K562 (cell line): ENCODE data around the gene GABRR2. TPM values are rescaled to one million over a fixed set of nuclear protein-coding genes. Genes with fewer than 3 reads are reported as not detected.
A peak's percentile ranks its signal among the peaks of the same experiment; 100 is the strongest.

ENCODE experiments used
- ARID1B ChIP-seq: fragments of 450-650 bp; IDR thresholded peaks from 2 replicates; pipeline ENCODE4 v1.6.1; 2016; ENCODE audit warnings: antibody characterized with exemption, mild to moderate bottlenecking, inconsistent platforms
- FOSL1 ChIP-seq: fragments of 200-800 bp; sonication (Bioruptor generic); conservative IDR thresholded peaks from 2 replicates; pipeline ENCODE4 v1.6.1; 2016; ENCODE audit warnings: missing genetic modification characterization, missing compliant biosample characterization
- KDM4B ChIP-seq, 2 experiments: fragments of 450-650 bp in 1 of 2; sonication (generic) in 1 of 2; IDR thresholded peaks; 2 replicates each; pipeline ENCODE4 v1.6.1; 2016 to 2017; ENCODE audit warnings: borderline replicate concordance in 2 of 2, antibody characterized with exemption in 1 of 2, low read depth in 1 of 2, mild to moderate bottlenecking in 1 of 2
- KLF16 ChIP-seq: IDR thresholded peaks from 2 replicates; pipeline ENCODE4 v1.6.1; 2016; ENCODE audit warnings: antibody characterized with exemption
- MAZ ChIP-seq, 2 experiments: fragments of 450-650 bp in 1 of 2; sonication (generic) in 1 of 2; formaldehyde crosslinking; IDR thresholded peaks in 1 of 2; conservative IDR thresholded peaks in 1 of 2; 2 replicates each; pipeline versions ENCODE4 v1.4.0 to v1.5.0; 2020; ENCODE audit warnings: mild to moderate bottlenecking in 1 of 2, missing genetic modification reagents in 1 of 2
- NCOR1 ChIP-seq: fragments of 450-650 bp; IDR thresholded peaks from 2 replicates; pipeline ENCODE4 v1.6.1; 2016; ENCODE audit warnings: mild to moderate bottlenecking, moderate library complexity
- NR2C2 ChIP-seq, 2 experiments: fragments of 200-800 bp in 1 of 2; sonication (Bioruptor generic) in 1 of 2; sonication (generic) in 1 of 2; formaldehyde crosslinking in 1 of 2; IDR thresholded peaks; 2 replicates each; pipeline versions ENCODE4 v1.6.1 to v1.8.0; 2016 to 2022; ENCODE audit warnings: mild to moderate bottlenecking in 1 of 2, missing compliant biosample characterization in 1 of 2, missing genetic modification characterization in 1 of 2, missing genetic modification reagents in 1 of 2
- SAFB2 ChIP-seq: fragments of 200-400 bp; formaldehyde crosslinking; IDR thresholded peaks from 2 replicates; pipeline ENCODE4 v1.6.1; 2018; ENCODE audit warnings: borderline replicate concordance, low read length, low read depth, moderate library complexity; ENCODE audit not compliant: severe bottlenecking
- SMAD4 ChIP-seq: fragments of 250-450 bp; sonication (Bioruptor Pico); conservative IDR thresholded peaks from 2 replicates; pipeline ENCODE4 v1.8.0; 2021; ENCODE audit warnings: inconsistent platforms, mild to moderate bottlenecking, moderate library complexity
- TEAD1 ChIP-seq, 2 experiments: fragments of 450-650 bp in 1 of 2; sonication (generic) in 1 of 2; formaldehyde crosslinking; IDR thresholded peaks; 2 replicates each; pipeline versions ENCODE4 v1.4.0 to v1.8.0; 2020 to 2022; ENCODE audit warnings: mild to moderate bottlenecking in 2 of 2, missing genetic modification reagents in 1 of 2
- TRIM24 ChIP-seq, 2 experiments: fragments of 450-650 bp; IDR thresholded peaks; 2 replicates each; pipeline ENCODE4 v1.6.1; 2016
- ZNF830 ChIP-seq: fragments of 250-450 bp; sonication (Bioruptor Pico); IDR thresholded peaks from 2 replicates; pipeline ENCODE4 v1.5.0; 2021; ENCODE audit warnings: mild to moderate bottlenecking
- polyA plus RNA-seq, 8 experiments: library from polyadenylated mRNA; depleted of rRNA in 4 of 8; stranded (reverse) in 5 of 8; unstranded in 3 of 8; fragments of >200 nt; fragmentation: Nextera tagmentation in 2 of 8; fragmentation: Illumina TruSeq in 1 of 8; extraction: Ambion mirVana in 2 of 8; extraction: Trizol in 1 of 8; gene quantifications; 2 replicates each; pipeline versions ENCODE4 v1.2.1 to v1.2.3, GENCODE V29; 2011 to 2014; ENCODE audit warnings: inconsistent platforms in 1 of 8, missing spikeins in 1 of 8
- total RNA-seq, 7 experiments: library from RNA; depleted of rRNA in 6 of 7; stranded (reverse); fragments of >200 nt in 6 of 7; fragmentation: Illumina TruSeq in 2 of 7; extraction: Trizol in 2 of 7; gene quantifications; 2 replicates each; pipeline versions ENCODE4 v1.2.1 to v1.2.3, GENCODE V29; 2011 to 2021; ENCODE audit warnings: low replicate concordance in 1 of 7
- TF ChIP-seq, protein P1 (sequence below), 2 experiments: IDR thresholded peaks; 2 replicates each; pipeline ENCODE4 v1.6.1; 2011; ENCODE audit warnings: borderline replicate concordance in 1 of 2, control low read depth in 1 of 2, low read depth in 1 of 2, low read length in 1 of 2, mild to moderate bottlenecking in 1 of 2, mixed read lengths in 1 of 2, moderate library complexity in 1 of 2; ENCODE audit not compliant: insufficient read depth in 1 of 2, insufficient read length in 1 of 2, poor library complexity in 1 of 2, severe bottlenecking in 1 of 2; ENCODE audit errors: extremely low read depth in 1 of 2
- TF ChIP-seq, protein P2 (sequence below): fragments of 200-800 bp; sonication (Bioruptor generic); IDR thresholded peaks from 2 replicates; pipeline ENCODE4 v1.6.1; 2017; ENCODE audit warnings: missing genetic modification characterization, missing compliant biosample characterization
- TF ChIP-seq, protein P3 (sequence below): fragments of 450-650 bp; IDR thresholded peaks from 2 replicates; pipeline ENCODE4 v1.6.1; 2016
- TF ChIP-seq, protein P4 (sequence below), 2 experiments: fragments of 450-650 bp; IDR thresholded peaks; 2 replicates each; pipeline ENCODE4 v1.6.1; 2016
- TF ChIP-seq, protein P5 (sequence below), 2 experiments: fragments of 450-650 bp in 1 of 2; sonication (generic) in 1 of 2; formaldehyde crosslinking in 1 of 2; IDR thresholded peaks in 1 of 2; conservative IDR thresholded peaks in 1 of 2; 2 replicates each; pipeline versions ENCODE4 v1.6.1 to v1.8.1; 2016 to 2023; ENCODE audit warnings: mild to moderate bottlenecking in 2 of 2, moderate library complexity in 2 of 2, inconsistent platforms in 1 of 2, missing genetic modification reagents in 1 of 2
- TF ChIP-seq, protein P6 (sequence below): fragments of 450-650 bp; IDR thresholded peaks from 2 replicates; pipeline ENCODE4 v1.6.1; 2016; ENCODE audit warnings: low read depth, mild to moderate bottlenecking, moderate library complexity

Gene GABRR2
- total and polyA plus RNA-seq, 9 of the 15 experiments (the other 6 are each of a cell fraction or from before 2014, with no cell fraction given) = 0.09 to 0.13 (median 0.10) TPM; not detected in 6

DNA sequence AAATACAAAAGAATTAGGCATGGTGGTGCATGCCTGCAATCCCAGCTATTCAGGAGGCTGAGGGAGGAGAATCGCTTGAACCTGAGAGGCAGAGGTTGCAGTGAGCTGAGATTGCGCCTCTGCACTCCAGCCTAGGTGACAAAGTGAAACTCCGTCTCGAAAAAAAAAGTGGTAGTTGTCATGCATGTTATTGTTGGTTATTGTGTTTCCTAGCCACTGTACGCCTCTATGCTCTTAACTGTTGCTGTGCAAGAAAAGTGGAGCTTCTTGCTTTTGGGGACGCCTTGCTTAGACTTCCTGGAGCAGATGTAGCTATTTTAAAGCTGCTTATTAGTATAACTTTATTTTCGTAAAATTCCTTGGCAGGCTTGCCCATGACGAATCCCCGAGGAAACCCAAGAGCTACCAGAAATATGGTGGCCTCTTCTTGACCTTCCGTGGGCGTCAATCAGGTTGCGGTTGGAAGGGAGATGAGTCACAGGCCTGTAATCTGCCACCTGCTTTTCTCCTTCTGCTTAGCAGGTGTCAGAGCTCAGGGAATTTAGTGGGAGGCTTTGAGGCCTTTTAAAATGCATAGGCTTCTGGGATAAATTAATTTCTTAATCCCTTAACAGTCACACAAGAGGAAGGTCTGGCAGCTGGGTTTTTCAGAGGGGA lies 17.3 kb downstream of the GABRR2 start (continued):
- 0 out of 4 replicates have a peak, but pooled peaks of 1 of the 2 experiments have one; percentile 7 for TF ChIP-seq TEAD1 (CRISPR knock-in tag; IDR thresholded peaks at IDR 0.05)
- no peak for TF ChIP-seq SAFB2
- no peak for TF ChIP-seq SMAD4
- TF ChIP-seq, protein P1, sequence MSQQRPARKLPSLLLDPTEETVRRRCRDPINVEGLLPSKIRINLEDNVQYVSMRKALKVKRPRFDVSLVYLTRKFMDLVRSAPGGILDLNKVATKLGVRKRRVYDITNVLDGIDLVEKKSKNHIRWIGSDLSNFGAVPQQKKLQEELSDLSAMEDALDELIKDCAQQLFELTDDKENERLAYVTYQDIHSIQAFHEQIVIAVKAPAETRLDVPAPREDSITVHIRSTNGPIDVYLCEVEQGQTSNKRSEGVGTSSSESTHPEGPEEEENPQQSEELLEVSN (IDR thresholded peaks at IDR 0.05; ENCODE audit: borderline replicate concordance in 1 of 2, extremely low read depth in 1 of 2, insufficient read depth in 1 of 2, insufficient read length in 1 of 2, low read depth in 1 of 2, low read length in 1 of 2, poor library complexity in 1 of 2, severe bottlenecking in 1 of 2) = peak in 1 of 2 experiments; percentile 69
- TF ChIP-seq ARID1B = peak; percentile 74
- TF ChIP-seq MAZ (CRISPR knock-in tag; conservative IDR thresholded peaks at IDR 0.05 in 1 of 2, IDR thresholded peaks at IDR 0.05 in 1 of 2) = no peak
- TF ChIP-seq NR2C2 (CRISPR knock-in tag; IDR thresholded peaks at IDR 0.05) = no peak
- TF ChIP-seq NR2C2 (tag; IDR thresholded peaks at IDR 0.05) = peak; percentile 57; the same call in 1 of the 2 replicates
- TF ChIP-seq, protein P2, sequence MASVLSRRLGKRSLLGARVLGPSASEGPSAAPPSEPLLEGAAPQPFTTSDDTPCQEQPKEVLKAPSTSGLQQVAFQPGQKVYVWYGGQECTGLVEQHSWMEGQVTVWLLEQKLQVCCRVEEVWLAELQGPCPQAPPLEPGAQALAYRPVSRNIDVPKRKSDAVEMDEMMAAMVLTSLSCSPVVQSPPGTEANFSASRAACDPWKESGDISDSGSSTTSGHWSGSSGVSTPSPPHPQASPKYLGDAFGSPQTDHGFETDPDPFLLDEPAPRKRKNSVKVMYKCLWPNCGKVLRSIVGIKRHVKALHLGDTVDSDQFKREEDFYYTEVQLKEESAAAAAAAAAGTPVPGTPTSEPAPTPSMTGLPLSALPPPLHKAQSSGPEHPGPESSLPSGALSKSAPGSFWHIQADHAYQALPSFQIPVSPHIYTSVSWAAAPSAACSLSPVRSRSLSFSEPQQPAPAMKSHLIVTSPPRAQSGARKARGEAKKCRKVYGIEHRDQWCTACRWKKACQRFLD (CRISPR knock-in tag) = peak; percentile 50; the same call in 1 of the 2 replicates
- TF ChIP-seq, protein P3, sequence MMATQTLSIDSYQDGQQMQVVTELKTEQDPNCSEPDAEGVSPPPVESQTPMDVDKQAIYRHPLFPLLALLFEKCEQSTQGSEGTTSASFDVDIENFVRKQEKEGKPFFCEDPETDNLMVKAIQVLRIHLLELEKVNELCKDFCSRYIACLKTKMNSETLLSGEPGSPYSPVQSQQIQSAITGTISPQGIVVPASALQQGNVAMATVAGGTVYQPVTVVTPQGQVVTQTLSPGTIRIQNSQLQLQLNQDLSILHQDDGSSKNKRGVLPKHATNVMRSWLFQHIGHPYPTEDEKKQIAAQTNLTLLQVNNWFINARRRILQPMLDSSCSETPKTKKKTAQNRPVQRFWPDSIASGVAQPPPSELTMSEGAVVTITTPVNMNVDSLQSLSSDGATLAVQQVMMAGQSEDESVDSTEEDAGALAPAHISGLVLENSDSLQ = peak; percentile 89
- peak; percentile 91 for TF ChIP-seq FOSL1 (tag)
- TF ChIP-seq, protein P4, sequence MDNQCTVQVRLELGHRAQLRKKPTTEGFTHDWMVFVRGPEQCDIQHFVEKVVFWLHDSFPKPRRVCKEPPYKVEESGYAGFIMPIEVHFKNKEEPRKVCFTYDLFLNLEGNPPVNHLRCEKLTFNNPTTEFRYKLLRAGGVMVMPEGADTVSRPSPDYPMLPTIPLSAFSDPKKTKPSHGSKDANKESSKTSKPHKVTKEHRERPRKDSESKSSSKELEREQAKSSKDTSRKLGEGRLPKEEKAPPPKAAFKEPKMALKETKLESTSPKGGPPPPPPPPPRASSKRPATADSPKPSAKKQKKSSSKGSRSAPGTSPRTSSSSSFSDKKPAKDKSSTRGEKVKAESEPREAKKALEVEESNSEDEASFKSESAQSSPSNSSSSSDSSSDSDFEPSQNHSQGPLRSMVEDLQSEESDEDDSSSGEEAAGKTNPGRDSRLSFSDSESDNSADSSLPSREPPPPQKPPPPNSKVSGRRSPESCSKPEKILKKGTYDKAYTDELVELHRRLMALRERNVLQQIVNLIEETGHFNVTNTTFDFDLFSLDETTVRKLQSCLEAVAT (IDR thresholded peaks at IDR 0.05) = peak in 1 of 2 experiments; percentile 63; a peak in 1 of 4 replicates
- peak; percentile 32 to 68; a peak in 1 of 4 replicates for TF ChIP-seq TRIM24 (IDR thresholded peaks at IDR 0.05)
- peak; percentile 56 for TF ChIP-seq NCOR1
- TF ChIP-seq KDM4B (IDR thresholded peaks at IDR 0.05; ENCODE audit: borderline replicate concordance in 2 of 2, low read depth in 1 of 2) = no peak
- TF ChIP-seq ZNF830 = no peak
- TF ChIP-seq KLF16 = peak; percentile 60
- TF ChIP-seq, protein P5, sequence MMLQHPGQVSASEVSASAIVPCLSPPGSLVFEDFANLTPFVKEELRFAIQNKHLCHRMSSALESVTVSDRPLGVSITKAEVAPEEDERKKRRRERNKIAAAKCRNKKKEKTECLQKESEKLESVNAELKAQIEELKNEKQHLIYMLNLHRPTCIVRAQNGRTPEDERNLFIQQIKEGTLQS (IDR thresholded peaks at IDR 0.05) = peak; percentile 88
- TF ChIP-seq, protein P5 (CRISPR knock-in tag; conservative IDR thresholded peaks at IDR 0.05) = 0 out of 2 replicates have a peak, but pooled peaks have one; percentile 64
- TF ChIP-seq, protein P6, sequence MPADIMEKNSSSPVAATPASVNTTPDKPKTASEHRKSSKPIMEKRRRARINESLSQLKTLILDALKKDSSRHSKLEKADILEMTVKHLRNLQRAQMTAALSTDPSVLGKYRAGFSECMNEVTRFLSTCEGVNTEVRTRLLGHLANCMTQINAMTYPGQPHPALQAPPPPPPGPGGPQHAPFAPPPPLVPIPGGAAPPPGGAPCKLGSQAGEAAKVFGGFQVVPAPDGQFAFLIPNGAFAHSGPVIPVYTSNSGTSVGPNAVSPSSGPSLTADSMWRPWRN = 0 out of 2 replicates have a peak, but pooled peaks have one; percentile 17
